GM12878 (cell line): ENCODE results near the gene NCKAP5. TPM values are rescaled to one million over a fixed set of nuclear protein-coding genes. Genes with fewer than 3 reads are reported as not detected.

ENCODE experiments used
- ATAC-seq: fragments of 200-7000 bp; cut with Tn5 transposase; 3 replicates; pipeline ENCODE4 v1.9.1; 2020; ENCODE audit warnings: mild to moderate bottlenecking, moderate library complexity
- BruUV-seq: library from RNA; stranded (reverse); fragments of 400-500 nt; replicated peaks from 2 replicates; lab custom pipeline; 2021; lab: Mats Ljungman, UMichigan
- CTCF ChIA-PET: fragments of 300-600 bp; sonication (Branson Sonifier 250); formaldehyde crosslinking; extraction: SDS; loops from one replicate; lab custom pipeline; 2021; ENCODE audit warnings: inconsistent platforms; lab: Yijun Ruan, JAX
- POLR2A ChIA-PET: fragments of 350-600 bp; formaldehyde crosslinking; extraction: SDS; loops from one replicate; lab custom pipeline; 2021; ENCODE audit warnings: inconsistent platforms; lab: Charles Lee
- RAD21 ChIA-PET: fragments of 300-600 bp; sonication (Branson Sonifier 250); formaldehyde crosslinking; loops from one replicate; lab custom pipeline; 2023; ENCODE audit warnings: antibody characterized with exemption; ENCODE audit not compliant: unreplicated experiment; lab: Charles Lee
- SMC1A ChIA-PET: fragments of 300-600 bp; sonication (Branson Sonifier 250); formaldehyde crosslinking; loops from one replicate; lab custom pipeline; 2023; ENCODE audit not compliant: unreplicated experiment, uncharacterized antibody; lab: Charles Lee
- DNase-seq: peaks from one replicate; pipeline ENCODE4 v3.0.0-alpha.2; 2011; ENCODE audit warnings: low read depth, low spot score
- FAIRE-seq: peaks from 3 replicates; lab custom pipeline; 2011; peaks lifted over from hg19 to GRCh38; lab: Jason Lieb, UNC
- H2AFZ ChIP-seq: 2 replicates; pipeline ENCODE4 v1.6.0; 2011; ENCODE audit warnings: low read depth, low read length, control low read depth; ENCODE audit not compliant: control insufficient read depth
- H3K27ac ChIP-seq: 2 replicates; pipeline ENCODE4 v1.5.1; 2011; ENCODE audit warnings: control low read depth; ENCODE audit not compliant: control insufficient read depth, insufficient read depth
- H3K27me3 ChIP-seq, 2 experiments: replicated peaks in 1 of 2; 2 replicates each; pipeline versions ENCODE4 v1.6.0 to v1.6.1; 2011; ENCODE audit warnings: low read length in 1 of 2; ENCODE audit not compliant: control insufficient read depth in 2 of 2, insufficient read depth in 2 of 2
- H3K36me3 ChIP-seq, 2 experiments: 2 replicates each; pipeline ENCODE4 v1.5.1; 2011; ENCODE audit warnings: low read length in 1 of 2; ENCODE audit not compliant: control insufficient read depth in 2 of 2, insufficient read depth in 2 of 2
- H3K4me1 ChIP-seq: 2 replicates; pipeline ENCODE4 v1.6.1; 2011; ENCODE audit warnings: mild to moderate bottlenecking, low read length, moderate library complexity, mixed read lengths; ENCODE audit not compliant: control insufficient read depth, insufficient read depth
- H3K4me2 ChIP-seq: 2 replicates; pipeline ENCODE4 v1.6.0; 2011; ENCODE audit warnings: control low read depth; ENCODE audit not compliant: control insufficient read depth, insufficient read depth
- H3K4me3 ChIP-seq: fragments of 200-600 bp; sonication (generic); 2 replicates; pipeline ENCODE4 v1.5.1; 2016
- H3K79me2 ChIP-seq: 2 replicates; pipeline ENCODE4 v1.6.0; 2011; ENCODE audit warnings: low read length; ENCODE audit not compliant: control insufficient read depth, insufficient read depth
- H3K9ac ChIP-seq: 2 replicates; pipeline ENCODE4 v1.8.0; 2011; ENCODE audit warnings: low read length, control low read depth, mixed read lengths; ENCODE audit not compliant: control insufficient read depth, insufficient read depth
- H3K9me3 ChIP-seq: replicated peaks from 3 replicates; pipeline ENCODE4 v1.5.1; 2011; ENCODE audit warnings: mild to moderate bottlenecking, low read length; ENCODE audit not compliant: control insufficient read depth, insufficient read depth
- H4K20me1 ChIP-seq: 2 replicates; pipeline ENCODE4 v1.6.0; 2011; ENCODE audit not compliant: control insufficient read depth, insufficient read depth
- CBX3 ChIP-seq: fragments of 200-600 bp; sonication (generic); IDR thresholded peaks from 2 replicates; pipeline ENCODE4 v1.6.1; 2016; ENCODE audit warnings: low read depth, borderline replicate concordance
- CHD2 ChIP-seq: IDR thresholded peaks from 2 replicates; pipeline ENCODE4 v1.6.1; 2011; ENCODE audit warnings: low read depth, low read length, improper control_type of control experiment, borderline replicate concordance
- ELK1 ChIP-seq: IDR thresholded peaks from 2 replicates; pipeline ENCODE4 v1.6.1; 2012; ENCODE audit warnings: low read depth, low read length, improper control_type of control experiment
- NFYA ChIP-seq: IDR thresholded peaks from 2 replicates; pipeline ENCODE4 v1.6.1; 2011; ENCODE audit warnings: low read depth, mild to moderate bottlenecking, low read length, improper control_type of control experiment, borderline replicate concordance
- NR2C2 ChIP-seq: IDR thresholded peaks from 2 replicates; pipeline ENCODE4 v1.6.1; 2011; ENCODE audit warnings: borderline replicate concordance, low read depth; ENCODE audit not compliant: control insufficient read depth, insufficient read length
- POLR2AphosphoS2 ChIP-seq: IDR thresholded peaks from 2 replicates; pipeline ENCODE4 v1.6.1; 2011; ENCODE audit warnings: low read depth, mild to moderate bottlenecking, low read length, improper control_type of control experiment, moderate library complexity
- SKIL ChIP-seq: fragments of 450-650 bp; IDR thresholded peaks from 2 replicates; pipeline ENCODE4 v1.6.1; 2017; ENCODE audit warnings: mild to moderate bottlenecking, low read depth, inconsistent platforms; ENCODE audit not compliant: poor library complexity, severe bottlenecking
- SREBF1 ChIP-seq: IDR thresholded peaks from 2 replicates; pipeline ENCODE4 v1.6.1; 2012; ENCODE audit warnings: mild to moderate bottlenecking, low read length
- SREBF2 ChIP-seq: IDR thresholded peaks from 2 replicates; pipeline ENCODE4 v1.6.1; 2012; ENCODE audit warnings: mild to moderate bottlenecking, low read length
- YY1 ChIP-seq: IDR thresholded peaks from 2 replicates; pipeline ENCODE4 v1.6.1; 2011; ENCODE audit warnings: low read depth, mild to moderate bottlenecking, low read length
- ZNF622 ChIP-seq: fragments of 450-650 bp; IDR thresholded peaks from 2 replicates; pipeline ENCODE4 v1.6.1; 2017; ENCODE audit warnings: mild to moderate bottlenecking, inconsistent platforms
- WGBS: methylation state at CpG from one replicate; pipeline ENCODE4 v1.1.6; 2016; ENCODE audit warnings: low lambda C conversion rate; ENCODE audit not compliant: insufficient replicate concordance, insufficient coverage; ENCODE audit errors: missing lambda C conversion rate; 5-methylcytosine and 5-hydroxymethylcytosine counted together
- in situ Hi-C: fragments of 300-500 bp; cut with MboI; formaldehyde crosslinking; loops from 9 replicates; pipeline ENCODE4 v1.14.3; 2018; ENCODE audit warnings: mixed read lengths
- intact Hi-C: fragments of 100-400 bp; cut with micrococcal nuclease; formaldehyde crosslinking; loops from one replicate; pipeline ENCODE4 v1.14.2; 2022; ENCODE audit not compliant: unreplicated experiment
- polyA plus RNA-seq, 11 experiments: library from polyadenylated mRNA; depleted of rRNA in 4 of 11; unstranded in 6 of 11; stranded (reverse) in 5 of 11; fragments of >200 nt; fragmentation: Nextera tagmentation in 4 of 11; fragmentation: Illumina TruSeq in 1 of 11; extraction: Ambion mirVana in 4 of 11; extraction: Trizol in 1 of 11; gene quantifications; 1 replicate in 1 of 11; 2 replicates in 10 of 11; pipeline versions ENCODE4 v1.2.1 to v1.2.3, GENCODE V29; 2011 to 2016; ENCODE audit warnings: inconsistent platforms in 2 of 11, missing spikeins in 2 of 11, low read depth in 1 of 11
- total RNA-seq, 4 experiments: library from RNA; depleted of rRNA in 3 of 4; stranded (reverse); fragments of >200 nt in 3 of 4; fragmentation: Illumina TruSeq in 1 of 4; extraction: Trizol in 1 of 4; gene quantifications; 2 replicates each; pipeline versions ENCODE4 v1.2.1 to v1.2.3, GENCODE V29; 2013 to 2021

The NCKAP5 gene
- total and polyA plus RNA-seq, 10 of the 15 experiments (the other 5 are each of a cell fraction or from before 2014, with no cell fraction given), result 0.06 to 0.44 (median 0.16) TPM

GRCh38 chr2:133143645-133144044 is 424.6 kb downstream of the NCKAP5 start:
- TF ChIP-seq CBX3, result no peak
- TF ChIP-seq SKIL, result no peak
- TF ChIP-seq SREBF2, result no peak
- no peak for TF ChIP-seq YY1
- no peak for TF ChIP-seq NR2C2
- TF ChIP-seq NFYA, result no peak
- no peak for TF ChIP-seq SREBF1
- TF ChIP-seq ELK1, result no peak
- TF ChIP-seq POLR2AphosphoS2, result no peak
- no peak for TF ChIP-seq CHD2
- no peak for TF ChIP-seq ZNF622
- no peaks in the 10 kb centered on the region for H4K20me1 ChIP-seq
- H3K27ac ChIP-seq, result no peak overlapping the region
- no peak overlapping the region for H3K4me3 ChIP-seq
- no peaks in the 10 kb centered on the region for H3K36me3 ChIP-seq
- ChIA-PET CTCF (interaction anchor here (0.7 kb wide), 1 partner anchor 498 kb away, joined by 3 read pairs; no protein-coding TSS in a partner anchor), RAD21 (interaction anchor here (0.9 to 1.3 kb wide), 2 partner anchors 26 to 27 kb away, joined by 3 read pairs; no protein-coding TSS in a partner anchor), POLR2A (no interaction called here), SMC1A (interaction anchor here (1.1 to 1.4 kb wide), 2 partner anchors 13 to 596 kb away, joined by 3 to 6 read pairs; no protein-coding TSS in a partner anchor)
- no peak overlapping the region for H3K9ac ChIP-seq
- H3K4me2 ChIP-seq, result no peak overlapping the region
- H3K27me3 ChIP-seq, result no peaks in the 10 kb centered on the region
- ATAC-seq, result no peak
- DNase-seq, result no peak
- no TSS peak for BruUV-seq
- H2AFZ ChIP-seq, result no peak overlapping the region
- WGBS, result 90% methylated on average over 1 of the region's 1 CpG
- H3K79me2 ChIP-seq, result no peaks in the 10 kb centered on the region
- in situ Hi-C loops, result no loop called here
- no peaks in the 10 kb centered on the region for H3K4me1 ChIP-seq
- no peak for FAIRE-seq
- H3K9me3 ChIP-seq, result no peaks in the 10 kb centered on the region
- intact Hi-C loops, result no loop called here
